OCI-LY3 (cell line): ENCODE measurements around the gene SEMA5B.

Experiments
- H2AFZ ChIP-seq: fragments of 200-600, 300-600 bp; shearing (Covaris generic); 2 replicates; pipeline ENCODE4 v1.6.0; 2014; ENCODE audit warnings: antibody characterized with exemption, low read depth, low read length
- H3K27ac ChIP-seq: fragments of 200-600, 300-600 bp; sonication (generic); 2 replicates; pipeline ENCODE4 v1.5.1; 2014; ENCODE audit warnings: mild to moderate bottlenecking, low read length, moderate library complexity, mixed read lengths
- H3K27me3 ChIP-seq: fragments of 200-600, 300-600 bp; sonication (generic); 2 replicates; pipeline ENCODE4 v1.6.1; 2014; ENCODE audit warnings: low read depth, low read length, mixed read lengths
- H3K36me3 ChIP-seq: fragments of 200-600, 300-600 bp; sonication (generic); replicated peaks from 2 replicates; pipeline ENCODE3; 2014; ENCODE audit warnings: low read depth, low read length, mixed read lengths
- H3K4me1 ChIP-seq: fragments of 300-600, 200-600 bp; sonication (generic); 2 replicates; pipeline ENCODE4 v1.6.1; 2014; ENCODE audit warnings: low read length, mixed read lengths
- H3K4me2 ChIP-seq: fragments of 200-600, 300-600 bp; sonication (generic); 2 replicates; pipeline ENCODE4 v1.6.1; 2014; ENCODE audit warnings: low read length, mixed read lengths
- H3K4me3 ChIP-seq: fragments of 300-600, 200-600 bp; sonication (generic); 2 replicates; pipeline ENCODE4 v1.5.1; 2014; ENCODE audit warnings: antibody characterized with exemption, mild to moderate bottlenecking, low read length, moderate library complexity
- H3K79me2 ChIP-seq: fragments of 300-600, 200-600 bp; shearing (Covaris generic); 2 replicates; pipeline ENCODE4 v1.6.1; 2014; ENCODE audit warnings: mild to moderate bottlenecking, low read length, mixed read lengths
- H3K9ac ChIP-seq: fragments of 300-600, 200-600 bp; shearing (Covaris generic); 2 replicates; pipeline ENCODE4 v1.6.0; 2014; ENCODE audit warnings: mild to moderate bottlenecking, low read length, moderate library complexity
- H3K9me3 ChIP-seq: fragments of 200-600, 300-600 bp; shearing (Covaris generic); 2 replicates; pipeline ENCODE4 v1.6.1; 2014; ENCODE audit warnings: low read length, mixed read lengths; ENCODE audit not compliant: insufficient read depth
- H4K20me1 ChIP-seq: fragments of 200-600, 300-600 bp; sonication (generic); 2 replicates; pipeline ENCODE4 v1.6.1; 2016; ENCODE audit warnings: low read length, mixed read lengths; ENCODE audit not compliant: insufficient read depth
- CTCF ChIP-seq: fragments of 200-600, 300-600 bp; sonication (generic); IDR thresholded peaks from 2 replicates; pipeline ENCODE4 v1.5.1; 2014; ENCODE audit warnings: antibody characterized with exemption, low read length, low read depth
- EZH2phosphoT487 ChIP-seq: fragments of 200-600 bp; shearing (Covaris generic); IDR thresholded peaks from 2 replicates; pipeline ENCODE4 v1.6.1; 2018; ENCODE audit warnings: antibody characterized with exemption, mixed run types, low read depth

Gene SEMA5B

GRCh38 chr3:123006609-123007008, 21.0 kb downstream of the SEMA5B start:
- TF ChIP-seq EZH2phosphoT487, result no peak
- no peak for TF ChIP-seq CTCF
- no peak overlapping the region for H3K4me3 ChIP-seq
- no peaks in the 10 kb centered on the region for H3K79me2 ChIP-seq
- H3K9me3 ChIP-seq, result no peaks in the 10 kb centered on the region
- no peak overlapping the region for H2AFZ ChIP-seq
- peak overlapping the region; percentile 37 for H3K4me2 ChIP-seq
- no peak overlapping the region for H3K9ac ChIP-seq
- H3K27me3 ChIP-seq, result peaks cover 14% of the 10 kb centered on the region
- H4K20me1 ChIP-seq, result no peaks in the 10 kb centered on the region
- peaks cover 49% of the 10 kb centered on the region for H3K4me1 ChIP-seq
- H3K27ac ChIP-seq, result no peak overlapping the region
- no peaks in the 10 kb centered on the region for H3K36me3 ChIP-seq

GRCh38 chr3:123005291-123005690, 22.3 kb downstream of the SEMA5B start:
- Histone ChIP-seq H3K27ac (no peak overlapping the region), H3K9me3 (no peaks in the 10 kb centered on the region), H3K27me3 (peaks cover 22% of the 10 kb centered on the region), H3K36me3 (no peaks in the 10 kb centered on the region), H3K4me1 (peaks cover 44% of the 10 kb centered on the region), H4K20me1 (no peaks in the 10 kb centered on the region), H3K9ac (no peak overlapping the region), H3K4me3 (no peak overlapping the region), H3K4me2 (no peak overlapping the region), H3K79me2 (no peaks in the 10 kb centered on the region), H2AFZ (no peak overlapping the region)
- TF ChIP-seq EZH2phosphoT487 (no peak), CTCF (no peak)

GRCh38 chr3:123004201-123004918, 23.2 kb downstream of the SEMA5B start:
- Histone ChIP-seq H4K20me1 (no peaks in the 10 kb centered on the region), H3K4me2 (no peak overlapping the region), H3K9ac (no peak overlapping the region), H2AFZ (no peak overlapping the region), H3K4me1 (peaks cover 46% of the 10 kb centered on the region), H3K27ac (no peak overlapping the region), H3K4me3 (no peak overlapping the region), H3K27me3 (peaks cover 22% of the 10 kb centered on the region), H3K9me3 (no peaks in the 10 kb centered on the region), H3K79me2 (no peaks in the 10 kb centered on the region), H3K36me3 (no peaks in the 10 kb centered on the region)
- TF ChIP-seq EZH2phosphoT487 (no peak), CTCF (no peak)

- H3K36me3 ChIP-seq, result no peaks in the 10 kb centered on the region
- no peak overlapping the region for H3K9ac ChIP-seq
- H3K4me3 ChIP-seq, result no peak overlapping the region
- H3K79me2 ChIP-seq, result no peaks in the 10 kb centered on the region
- peaks cover 22% of the 10 kb centered on the region for H3K27me3 ChIP-seq
- no peak overlapping the region for H3K27ac ChIP-seq
- H4K20me1 ChIP-seq, result no peaks in the 10 kb centered on the region
- H3K4me1 ChIP-seq, result peaks cover 39% of the 10 kb centered on the region
- peak overlapping the region; percentile 18 for H3K4me2 ChIP-seq
- H2AFZ ChIP-seq, result no peak overlapping the region
- TF ChIP-seq CTCF, result no peak
- no peak for TF ChIP-seq EZH2phosphoT487
- no peaks in the 10 kb centered on the region for H3K9me3 ChIP-seq
These were observed 24.6 kb downstream of the SEMA5B start for GRCh38 chr3:123002749-123003497.
